H1 (cell line): ENCODE results near the gene SIX3. TPM values are rescaled to one million over a fixed set of nuclear protein-coding genes. Genes with fewer than 3 reads are reported as not detected.

Experiments
- CTCF ChIA-PET: fragments of 300-600 bp; sonication (Branson Sonifier 250); formaldehyde crosslinking; loops from one replicate; lab custom pipeline; 2021; ENCODE audit not compliant: partially characterized antibody; lab: Charles Lee
- POLR2A ChIA-PET: fragments of 300-600 bp; sonication (Branson Sonifier 250); formaldehyde crosslinking; loops from one replicate; lab custom pipeline; 2021; ENCODE audit warnings: inconsistent platforms; ENCODE audit not compliant: partially characterized antibody; lab: Charles Lee
- DNase-seq, 2 experiments: peaks; one replicate each; pipeline versions ENCODE4 v3.0.0 to v3.0.0-alpha.2; 2010 to 2022; ENCODE audit warnings: low spot score in 2 of 2, low read depth in 1 of 2, mixed read lengths in 1 of 2
- FAIRE-seq: peaks from 2 replicates; lab custom pipeline; 2011; peaks lifted over from hg19 to GRCh38; lab: Jason Lieb, UNC
- H2AFZ ChIP-seq: 2 replicates; pipeline ENCODE4 v1.8.1; 2012; ENCODE audit warnings: low read length, inconsistent platforms
- H2AK5ac ChIP-seq: 2 replicates; pipeline ENCODE4 v1.6.1; 2013; ENCODE audit warnings: low read depth, low read length
- H2BK120ac ChIP-seq: replicated peaks from 2 replicates; pipeline ENCODE3; 2013; ENCODE audit warnings: low read depth, low read length, inconsistent platforms
- H2BK12ac ChIP-seq: 2 replicates; pipeline ENCODE4 v1.6.1; 2013; ENCODE audit warnings: low read depth, low read length
- H2BK15ac ChIP-seq: 2 replicates; pipeline ENCODE4 v1.6.1; 2013; ENCODE audit warnings: low read length
- H2BK20ac ChIP-seq: 2 replicates; pipeline ENCODE4 v1.6.1; 2013; ENCODE audit warnings: low read length
- H2BK5ac ChIP-seq: 2 replicates; pipeline ENCODE4 v1.6.1; 2013; ENCODE audit warnings: low read depth, low read length
- H3K14ac ChIP-seq: 2 replicates; pipeline ENCODE4 v1.6.1; 2013; ENCODE audit warnings: inconsistent platforms; ENCODE audit not compliant: insufficient read length
- H3K18ac ChIP-seq: 2 replicates; pipeline ENCODE4 v1.6.1; 2013; ENCODE audit warnings: low read length; ENCODE audit errors: extremely low read depth
- H3K23ac ChIP-seq: 2 replicates; pipeline ENCODE4 v1.6.1; 2013; ENCODE audit warnings: inconsistent platforms; ENCODE audit not compliant: insufficient read length
- H3K23me2 ChIP-seq: 2 replicates; pipeline ENCODE4 v1.6.1; 2013; ENCODE audit warnings: low read depth, low read length
- H3K27ac ChIP-seq: 2 replicates; pipeline ENCODE4 v1.6.1; 2011; ENCODE audit warnings: low read depth, low read length, inconsistent platforms
- H3K27me3 ChIP-seq, 4 experiments: replicated peaks in 1 of 4; 1 replicate in 1 of 4; 2 replicates in 3 of 4; pipeline versions ENCODE4 v1.6.1 to v1.8.1; 2011 to 2013; ENCODE audit warnings: low read length in 3 of 4, mild to moderate bottlenecking in 3 of 4, inconsistent platforms in 2 of 4, mixed read lengths in 2 of 4, moderate library complexity in 1 of 4; ENCODE audit not compliant: control insufficient read depth in 3 of 4, insufficient read depth in 3 of 4; ENCODE audit errors: extremely low read depth in 1 of 4
- H3K36me3 ChIP-seq, 4 experiments: 2 replicates each; pipeline versions ENCODE4 v1.6.1 to v1.8.1; 2011 to 2013; ENCODE audit warnings: mild to moderate bottlenecking in 4 of 4, low read length in 3 of 4, moderate library complexity in 2 of 4, control low read depth in 1 of 4, inconsistent platforms in 1 of 4; ENCODE audit not compliant: insufficient read depth in 4 of 4, control insufficient read depth in 2 of 4
- H3K4ac ChIP-seq: replicated peaks from 2 replicates; pipeline ENCODE3; 2013; ENCODE audit warnings: low read length, low read depth, mixed read lengths, inconsistent platforms; ENCODE audit not compliant: insufficient read length
- H3K4me1 ChIP-seq, 4 experiments: replicated peaks in 1 of 4; 1 replicate in 1 of 4; 2 replicates in 3 of 4; pipeline versions ENCODE4 v1.6.1 to v1.8.1; 2011 to 2013; ENCODE audit warnings: low read length in 3 of 4, inconsistent platforms in 2 of 4, mixed read lengths in 1 of 4; ENCODE audit not compliant: insufficient read depth in 4 of 4, control insufficient read depth in 3 of 4
- H3K4me2 ChIP-seq, 2 experiments: 2 replicates each; pipeline versions ENCODE4 v1.6.1 to v1.8.1; 2011 to 2013; ENCODE audit warnings: low read depth in 2 of 2, low read length in 2 of 2, control low read depth in 1 of 2, inconsistent platforms in 1 of 2, mild to moderate bottlenecking in 1 of 2; ENCODE audit not compliant: insufficient read depth in 1 of 2
- H3K4me3 ChIP-seq, 4 experiments: fragments of 200-600, 300-600 bp in 1 of 4; sonication (generic), shearing (Covaris generic), sonication (Bioruptor Twin) in 1 of 4; 2 replicates each; pipeline versions ENCODE4 v1.5.1 to v1.8.1; 2011 to 2016; ENCODE audit warnings: low read length in 4 of 4, low read depth in 3 of 4, control low read depth in 2 of 4, inconsistent platforms in 2 of 4, mild to moderate bottlenecking in 2 of 4, mixed read lengths in 1 of 4, moderate library complexity in 1 of 4; ENCODE audit not compliant: insufficient read depth in 2 of 4; ENCODE audit errors: extremely low read depth in 1 of 4
- H3K56ac ChIP-seq: replicated peaks from 2 replicates; pipeline ENCODE3; 2013; ENCODE audit warnings: low read depth, mild to moderate bottlenecking, mixed read lengths, low read length, inconsistent platforms; ENCODE audit not compliant: insufficient read length
- H3K79me1 ChIP-seq: 2 replicates; pipeline ENCODE4 v1.6.1; 2013; ENCODE audit warnings: low read depth, low read length, control low read depth
- H3K79me2 ChIP-seq, 2 experiments: 2 replicates each; pipeline versions ENCODE4 v1.6.1 to v1.8.1; 2012 to 2013; ENCODE audit warnings: low read length in 2 of 2, mild to moderate bottlenecking in 2 of 2, inconsistent platforms in 1 of 2; ENCODE audit not compliant: insufficient read depth in 2 of 2, control insufficient read depth in 1 of 2
- H3K9ac ChIP-seq, 4 experiments: replicated peaks in 1 of 4; 1 replicate in 1 of 4; 2 replicates in 3 of 4; pipeline versions ENCODE4 v1.6.1 to v1.8.1; 2011 to 2013; ENCODE audit warnings: low read depth in 3 of 4, low read length in 3 of 4, control low read depth in 2 of 4, mild to moderate bottlenecking in 2 of 4, moderate library complexity in 2 of 4, inconsistent platforms in 1 of 4; ENCODE audit errors: extremely low read depth in 1 of 4
- H3K9me3 ChIP-seq, 2 experiments: 2 replicates each; pipeline versions ENCODE4 v1.6.1 to v1.8.1; 2012 to 2013; ENCODE audit warnings: mild to moderate bottlenecking in 2 of 2, moderate library complexity in 2 of 2, control low read depth in 1 of 2, inconsistent platforms in 1 of 2, low read depth in 1 of 2, low read length in 1 of 2, mixed read lengths in 1 of 2; ENCODE audit not compliant: insufficient read depth in 2 of 2
- H4K20me1 ChIP-seq, 2 experiments: replicated peaks in 1 of 2; 2 replicates each; pipeline versions ENCODE3 to v1.8.1; 2011 to 2013; ENCODE audit warnings: inconsistent platforms in 2 of 2, low read length in 2 of 2, mild to moderate bottlenecking in 1 of 2; ENCODE audit not compliant: insufficient read depth in 2 of 2, control insufficient read depth in 1 of 2
- H4K5ac ChIP-seq: 2 replicates; pipeline ENCODE4 v1.6.1; 2013; ENCODE audit warnings: low read length, low read depth, mixed read lengths, inconsistent platforms; ENCODE audit not compliant: insufficient read length
- H4K8ac ChIP-seq: 2 replicates; pipeline ENCODE4 v1.8.0; 2013; ENCODE audit warnings: mild to moderate bottlenecking, moderate library complexity, low read length, inconsistent platforms; ENCODE audit not compliant: insufficient read depth; ENCODE audit errors: extremely low read depth
- H4K91ac ChIP-seq: replicated peaks from 2 replicates; pipeline ENCODE3; 2013; ENCODE audit warnings: low read length, mixed read lengths, inconsistent platforms; ENCODE audit not compliant: insufficient read length
- BACH1 ChIP-seq: IDR thresholded peaks from 2 replicates; pipeline ENCODE4 v1.6.1; 2012; ENCODE audit warnings: low read length, improper control_type of control experiment
- GABPA ChIP-seq: IDR thresholded peaks from 2 replicates; pipeline ENCODE4 v1.6.1; 2011; ENCODE audit warnings: mild to moderate bottlenecking, low read length, moderate library complexity, borderline replicate concordance; ENCODE audit not compliant: insufficient read depth
- HDAC6 ChIP-seq: IDR thresholded peaks from one replicate; pipeline ENCODE4 v1.7.1; 2012; ENCODE audit warnings: low read depth, mild to moderate bottlenecking, inconsistent platforms, low read length, moderate library complexity
- KDM4A ChIP-seq: IDR thresholded peaks from one replicate; pipeline ENCODE4 v1.7.1; 2012; ENCODE audit warnings: low read depth, mild to moderate bottlenecking, moderate library complexity, low read length, inconsistent platforms; ENCODE audit not compliant: severe bottlenecking
- PHF8 ChIP-seq: fragments of 200-600 bp; sonication (generic); conservative IDR thresholded peaks from 2 replicates; pipeline ENCODE4 v1.7.1; 2012; ENCODE audit warnings: low read depth, mild to moderate bottlenecking, inconsistent platforms, low read length, moderate library complexity
- RAD21 ChIP-seq, 2 experiments: IDR thresholded peaks in 1 of 2; conservative IDR thresholded peaks in 1 of 2; 2 replicates each; pipeline ENCODE4 v1.6.1; 2011; ENCODE audit warnings: low read depth in 2 of 2, low read length in 2 of 2, improper control_type of control experiment in 1 of 2, inconsistent platforms in 1 of 2, mild to moderate bottlenecking in 1 of 2, moderate library complexity in 1 of 2
- YY1 ChIP-seq: IDR thresholded peaks from 2 replicates; pipeline ENCODE4 v1.6.1; 2011; ENCODE audit warnings: low read depth, mild to moderate bottlenecking, low read length
- WGBS, 2 experiments: shearing (Covaris generic) in 1 of 2; methylation state at CpG; one replicate each; pipeline versions ENCODE4 v1.1.6 to v1.1.7; 2013 to 2015; ENCODE audit warnings: low lambda C conversion rate in 2 of 2, mixed read lengths in 2 of 2, inconsistent platforms in 1 of 2, low coverage in 1 of 2, missing lambda C conversion rate in 1 of 2; ENCODE audit not compliant: insufficient replicate concordance in 2 of 2, insufficient coverage in 1 of 2, insufficient read length in 1 of 2; ENCODE audit errors: extremely low coverage in 1 of 2, missing lambda C conversion rate in 1 of 2; 5-methylcytosine and 5-hydroxymethylcytosine counted together
- polyA plus RNA-seq, 7 experiments: library from polyadenylated mRNA; depleted of rRNA in 3 of 7; stranded (reverse) in 5 of 7; unstranded in 2 of 7; fragments of >200 nt in 5 of 7; fragments of 200-250 nt in 2 of 7; gene quantifications; 1 replicate in 5 of 7; 2 replicates in 1 of 7; 4 replicates in 1 of 7; pipeline versions ENCODE4 v1.2.1 to v1.2.3, GENCODE V29; 2011 to 2013; ENCODE audit warnings: missing spikeins in 2 of 7, mixed read lengths in 2 of 7
- total RNA-seq: library from RNA; stranded (reverse); fragmentation: NEBNext Ultra II Directional; extraction: Animal tissue kit (Norgen Biotek cat#: 25700); gene quantifications from 2 replicates; pipeline ENCODE4 v1.2.1, GENCODE V29; 2021
- TF ChIP-seq, protein P1 (sequence below), 3 experiments: IDR thresholded peaks; 1 replicate in 2 of 3; 2 replicates in 1 of 3; pipeline versions ENCODE4 v1.5.1 to v1.6.1; 2011; ENCODE audit warnings: low read length in 3 of 3, mild to moderate bottlenecking in 3 of 3, inconsistent platforms in 2 of 3, low read depth in 1 of 3, moderate library complexity in 1 of 3; ENCODE audit not compliant: insufficient read depth in 1 of 3; ENCODE audit errors: control extremely low read depth in 1 of 3

The SIX3 gene
- total and polyA plus RNA-seq, 2 of the 8 experiments (the other 6 are each of a cell fraction or from before 2014, with no cell fraction given) = 0.02 to 0.19 TPM

DNA sequence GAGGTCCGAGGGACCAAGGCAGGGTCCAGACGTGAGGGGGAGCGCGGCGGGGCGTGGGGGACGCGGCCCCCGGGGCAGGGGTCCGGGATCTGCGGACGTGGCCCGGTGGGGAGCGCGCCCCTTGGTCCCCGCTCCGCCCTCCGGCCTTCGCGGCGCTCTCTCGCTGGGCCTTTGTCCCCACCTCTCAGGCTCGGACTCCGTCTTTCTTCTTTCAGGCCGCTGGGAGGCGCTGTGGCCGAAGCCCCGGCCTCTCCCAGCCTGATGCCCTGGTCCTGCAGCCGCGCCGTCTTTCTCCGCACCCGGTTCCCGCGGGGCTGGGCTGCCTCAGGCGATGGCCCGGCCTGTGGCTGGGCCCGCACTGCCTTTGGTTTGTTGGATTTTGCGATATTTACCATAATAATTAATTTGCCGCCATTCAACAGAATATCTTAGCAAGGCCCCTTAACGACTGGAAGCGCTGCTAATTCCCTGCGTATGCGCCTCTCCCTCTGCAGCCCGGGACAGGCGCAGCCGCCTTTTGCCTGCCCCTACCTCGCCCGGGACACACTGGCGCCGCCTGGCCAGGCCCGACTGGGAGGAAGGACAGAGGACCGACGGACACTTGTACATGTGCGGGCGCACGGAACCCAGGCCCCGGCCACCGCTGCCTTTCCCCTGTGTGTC is 10.8 kb downstream of the SIX3 start:
- FAIRE-seq (no peak), DNase-seq (peak in 1 of 2 experiments; percentile 86)
- Histone ChIP-seq H3K14ac (no peak overlapping the region), H3K56ac (no peak overlapping the region), H2AFZ (no peak overlapping the region), H4K20me1 (peaks cover 0 to 12% of the 10 kb centered on the region in 2 experiments), H3K4me1 (peaks cover 10 to 50% (median 28%) of the 10 kb centered on the region in 4 experiments), H3K9ac (no peak overlapping the region), H3K9me3 (no peaks in the 10 kb centered on the region), H3K27me3 (peaks cover 74 to 97% (median 94%) of the 10 kb centered on the region in 4 experiments), H3K36me3 (no peaks in the 10 kb centered on the region), H3K4me2 (peak overlapping the region; percentile 58 to 73), H4K91ac (no peak overlapping the region), H4K8ac (no peak overlapping the region; the same call in 1 of the 2 replicates), H2BK20ac (no peak overlapping the region), H4K5ac (no peak overlapping the region), H3K4me3 (peak overlapping the region; percentile 5 to 52 (median 38); a peak in 7 of 8 replicates), H3K27ac (no peak overlapping the region), H3K4ac (no peak overlapping the region), H2BK120ac (no peak overlapping the region), H3K18ac (peak overlapping the region; percentile 32), H3K79me2 (no peaks in the 10 kb centered on the region), H2BK5ac (no peak overlapping the region), H2BK15ac (no peak overlapping the region), H2BK12ac (0 out of 2 replicates have a peak overlapping the region, but pooled peaks have one; percentile 52), H3K79me1 (no peaks in the 10 kb centered on the region), H3K23me2 (peaks cover 10% of the 10 kb centered on the region; the same call in 1 of the 2 replicates), H2AK5ac (no peak overlapping the region), H3K23ac (no peak overlapping the region)
- CTCF ChIA-PET = interaction anchor here (0.6 to 5.0 kb wide), 17 partner anchors 14 to 1105 kb away, joined by 3 to 22 read pairs (median 4); no protein-coding TSS in a partner anchor
- WGBS, 2 experiments = 1% methylated on average over 25 of the region's 59 CpGs; no CpG with 5 or more reads in 1 of the 2 experiments
- POLR2A ChIA-PET = interaction anchor here (1.6 to 2.3 kb wide), 2 partner anchors 15 to 20 kb away, joined by 3 to 5 read pairs; no protein-coding TSS in a partner anchor
- TF ChIP-seq BACH1 (0 out of 2 replicates have a peak, but pooled peaks have one; percentile 29), PHF8 (no peak), KDM4A (peak; percentile 26), HDAC6 (no peak), RAD21 (IDR thresholded peaks at IDR 0.05 in 1 of 2, conservative IDR thresholded peaks at IDR 0.05 in 1 of 2; ENCODE audit: low read depth in 2 of 2, low read length in 2 of 2) (peak; percentile 55 to 63), YY1 (no peak), GABPA (0 out of 2 replicates have a peak, but pooled peaks have one; percentile 26)
- TF ChIP-seq, protein P1, sequence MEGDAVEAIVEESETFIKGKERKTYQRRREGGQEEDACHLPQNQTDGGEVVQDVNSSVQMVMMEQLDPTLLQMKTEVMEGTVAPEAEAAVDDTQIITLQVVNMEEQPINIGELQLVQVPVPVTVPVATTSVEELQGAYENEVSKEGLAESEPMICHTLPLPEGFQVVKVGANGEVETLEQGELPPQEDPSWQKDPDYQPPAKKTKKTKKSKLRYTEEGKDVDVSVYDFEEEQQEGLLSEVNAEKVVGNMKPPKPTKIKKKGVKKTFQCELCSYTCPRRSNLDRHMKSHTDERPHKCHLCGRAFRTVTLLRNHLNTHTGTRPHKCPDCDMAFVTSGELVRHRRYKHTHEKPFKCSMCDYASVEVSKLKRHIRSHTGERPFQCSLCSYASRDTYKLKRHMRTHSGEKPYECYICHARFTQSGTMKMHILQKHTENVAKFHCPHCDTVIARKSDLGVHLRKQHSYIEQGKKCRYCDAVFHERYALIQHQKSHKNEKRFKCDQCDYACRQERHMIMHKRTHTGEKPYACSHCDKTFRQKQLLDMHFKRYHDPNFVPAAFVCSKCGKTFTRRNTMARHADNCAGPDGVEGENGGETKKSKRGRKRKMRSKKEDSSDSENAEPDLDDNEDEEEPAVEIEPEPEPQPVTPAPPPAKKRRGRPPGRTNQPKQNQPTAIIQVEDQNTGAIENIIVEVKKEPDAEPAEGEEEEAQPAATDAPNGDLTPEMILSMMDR (IDR thresholded peaks at IDR 0.05; ENCODE audit: control extremely low read depth in 1 of 3, insufficient read depth in 1 of 3, low read depth in 1 of 3, low read length in 3 of 3) = peak in 2 of 3 experiments; percentile 78 to 85; a peak in 3 of 4 replicates
